IMR-90 (cell line): ENCODE data around the gene RAD23B. TPM values are rescaled to one million over a fixed set of nuclear protein-coding genes. Genes with fewer than 3 reads are reported as not detected.

Source experiments
- ATAC-seq: fragments of 200-7000 bp; cut with Tn5 transposase; 2 replicates; pipeline ENCODE4 v1.9.1; 2020; ENCODE audit warnings: low read depth, mild to moderate bottlenecking, moderate library complexity
- BruUV-seq: library from RNA; stranded (reverse); fragments of 400-500 nt; replicated peaks from 2 replicates; lab custom pipeline; 2021; lab: Mats Ljungman, UMichigan
- CTCF ChIA-PET: fragments of 300-600 bp; formaldehyde crosslinking; extraction: SDS; loops from one replicate; lab custom pipeline; 2021; ENCODE audit warnings: antibody characterized with exemption; lab: Yijun Ruan, JAX
- POLR2A ChIA-PET: fragments of 300-600 bp; sonication (Branson Sonifier 250); formaldehyde crosslinking; loops from one replicate; lab custom pipeline; 2022; ENCODE audit warnings: antibody characterized with exemption; ENCODE audit not compliant: unreplicated experiment; lab: Charles Lee
- DNase-seq: peaks from one replicate; pipeline ENCODE4 v3.0.0; 2013
- H2AFZ ChIP-seq: replicated peaks from 2 replicates; pipeline ENCODE3; 2013; ENCODE audit warnings: low read length, mild to moderate bottlenecking; ENCODE audit not compliant: poor library complexity
- H2AK5ac ChIP-seq: 2 replicates; pipeline ENCODE4 v1.6.1; 2013; ENCODE audit warnings: low read depth, low read length, inconsistent platforms
- H2AK9ac ChIP-seq: replicated peaks from 2 replicates; pipeline ENCODE3; 2013; ENCODE audit warnings: mild to moderate bottlenecking, low read depth, low read length, moderate library complexity; ENCODE audit not compliant: poor library complexity
- H2BK120ac ChIP-seq: 2 replicates; pipeline ENCODE4 v1.6.1; 2013; ENCODE audit warnings: low read depth, low read length, inconsistent platforms
- H2BK15ac ChIP-seq: 3 replicates; pipeline ENCODE4 v1.6.1; 2013; ENCODE audit warnings: low read depth, low read length, inconsistent platforms
- H2BK20ac ChIP-seq: 2 replicates; pipeline ENCODE4 v1.6.1; 2013; ENCODE audit warnings: low read depth, mild to moderate bottlenecking, inconsistent platforms, low read length, moderate library complexity
- H2BK5ac ChIP-seq: 2 replicates; pipeline ENCODE4 v1.6.1; 2013; ENCODE audit warnings: mild to moderate bottlenecking, low read depth, low read length, inconsistent platforms; ENCODE audit not compliant: poor library complexity, severe bottlenecking
- H3K14ac ChIP-seq: replicated peaks from 2 replicates; pipeline ENCODE4 v1.6.1; 2013; ENCODE audit warnings: low read depth, low read length, inconsistent platforms
- H3K18ac ChIP-seq: 2 replicates; pipeline ENCODE4 v1.6.1; 2013; ENCODE audit warnings: low read depth, low read length, control low read depth
- H3K23ac ChIP-seq: 2 replicates; pipeline ENCODE4 v1.6.1; 2013; ENCODE audit warnings: low read depth, low read length, inconsistent platforms
- H3K27ac ChIP-seq: 2 replicates; pipeline ENCODE4 v1.5.1; 2013; ENCODE audit warnings: mild to moderate bottlenecking, control low read depth, low read length; ENCODE audit not compliant: insufficient read depth
- H3K27me3 ChIP-seq: 2 replicates; pipeline ENCODE4 v1.6.1; 2013; ENCODE audit warnings: low read length; ENCODE audit not compliant: control insufficient read depth, insufficient read depth
- H3K36me3 ChIP-seq: 2 replicates; pipeline ENCODE4 v1.6.1; 2013; ENCODE audit warnings: low read length, mixed read lengths; ENCODE audit not compliant: control insufficient read depth, insufficient read depth
- H3K4ac ChIP-seq: 2 replicates; pipeline ENCODE4 v1.6.1; 2013; ENCODE audit warnings: low read depth, low read length, inconsistent platforms
- H3K4me1 ChIP-seq: 2 replicates; pipeline ENCODE4 v1.6.1; 2013; ENCODE audit warnings: low read length, mixed read lengths; ENCODE audit not compliant: control insufficient read depth, insufficient read depth
- H3K4me2 ChIP-seq: 2 replicates; pipeline ENCODE4 v1.6.1; 2013; ENCODE audit warnings: low read depth, mild to moderate bottlenecking, control low read depth, low read length, moderate library complexity
- H3K4me3 ChIP-seq: 2 replicates; pipeline ENCODE4 v1.5.1; 2013; ENCODE audit warnings: low read depth, mild to moderate bottlenecking, control low read depth, low read length, moderate library complexity; ENCODE audit not compliant: insufficient read depth
- H3K56ac ChIP-seq: 2 replicates; pipeline ENCODE4 v1.6.1; 2013; ENCODE audit warnings: low read length, inconsistent platforms; ENCODE audit not compliant: insufficient read depth; ENCODE audit errors: extremely low read depth
- H3K79me1 ChIP-seq, 2 experiments: 2 replicates each; pipeline ENCODE4 v1.6.1; 2013; ENCODE audit warnings: low read length in 2 of 2, inconsistent platforms in 1 of 2, low read depth in 1 of 2
- H3K9ac ChIP-seq: 2 replicates; pipeline ENCODE4 v1.6.1; 2013; ENCODE audit warnings: low read depth, low read length, control low read depth
- H3K9me1 ChIP-seq: 2 replicates; pipeline ENCODE4 v1.6.1; 2013; ENCODE audit warnings: low read length, inconsistent platforms; ENCODE audit not compliant: insufficient read depth
- H3K9me3 ChIP-seq: 2 replicates; pipeline ENCODE4 v1.6.1; 2013; ENCODE audit warnings: low read length; ENCODE audit not compliant: control insufficient read depth, insufficient read depth
- H4K20me1 ChIP-seq: 2 replicates; pipeline ENCODE4 v1.6.1; 2013; ENCODE audit warnings: low read length, inconsistent platforms; ENCODE audit not compliant: insufficient read depth
- H4K5ac ChIP-seq: 2 replicates; pipeline ENCODE4 v1.6.1; 2013; ENCODE audit warnings: mild to moderate bottlenecking, low read depth, low read length, control low read depth
- H4K8ac ChIP-seq, 2 experiments: 2 replicates each; pipeline ENCODE4 v1.6.1; 2013; ENCODE audit warnings: low read depth in 2 of 2, low read length in 2 of 2, control low read depth in 1 of 2, inconsistent platforms in 1 of 2
- H4K91ac ChIP-seq: 2 replicates; pipeline ENCODE4 v1.6.1; 2013; ENCODE audit warnings: low read depth, low read length, inconsistent platforms; ENCODE audit not compliant: insufficient read depth
- BHLHE40 ChIP-seq: fragments of 150-350 bp; IDR thresholded peaks from 2 replicates; pipeline ENCODE4 v1.6.1; 2016; ENCODE audit warnings: mild to moderate bottlenecking, low read depth, low read length
- CHD1 ChIP-seq: IDR thresholded peaks from 2 replicates; pipeline ENCODE4 v1.6.1; 2012; ENCODE audit warnings: low read depth, low read length, improper control_type of control experiment
- MAFK ChIP-seq: IDR thresholded peaks from 2 replicates; pipeline ENCODE4 v1.6.1; 2012; ENCODE audit warnings: low read depth, low read length, improper control_type of control experiment
- MAZ ChIP-seq: IDR thresholded peaks from 2 replicates; pipeline ENCODE4 v1.6.1; 2012; ENCODE audit warnings: low read depth, mild to moderate bottlenecking, low read length, improper control_type of control experiment, moderate library complexity, borderline replicate concordance
- POLR2A ChIP-seq: IDR thresholded peaks from 2 replicates; pipeline ENCODE4 v1.6.1; 2012; ENCODE audit warnings: mild to moderate bottlenecking, low read depth, low read length
- RCOR1 ChIP-seq: IDR thresholded peaks from 2 replicates; pipeline ENCODE4 v1.6.1; 2012; ENCODE audit warnings: mild to moderate bottlenecking, low read length, improper control_type of control experiment; ENCODE audit not compliant: insufficient replicate concordance
- SMC3 ChIP-seq: fragments of 150-350 bp; IDR thresholded peaks from 2 replicates; pipeline ENCODE4 v1.6.1; 2016; ENCODE audit warnings: low read depth, mild to moderate bottlenecking, antibody characterized with exemption, low read length, moderate library complexity
- USF2 ChIP-seq: fragments of 150-350 bp; IDR thresholded peaks from 2 replicates; pipeline ENCODE4 v1.6.1; 2017; ENCODE audit warnings: mild to moderate bottlenecking, antibody characterized with exemption, low read length, low read depth
- WGBS, 2 experiments: methylation state at CpG; one replicate each; pipeline versions ENCODE4 v1.1.5 to v1.1.7; 2013; ENCODE audit warnings: missing lambda C conversion rate in 2 of 2; ENCODE audit not compliant: insufficient read length in 1 of 2; ENCODE audit errors: extremely low coverage in 2 of 2; 5-methylcytosine and 5-hydroxymethylcytosine counted together
- dilution Hi-C: fragments of 300-500 bp; cut with HindIII; formaldehyde crosslinking; loops from one replicate; pipeline ENCODE4 v1.14.3; 2018; ENCODE audit warnings: low sequenced_read_pairs; ENCODE audit not compliant: unreplicated experiment
- in situ Hi-C: fragments of 300-500 bp; cut with MboI; formaldehyde crosslinking; loops from 3 replicates; pipeline ENCODE4 v1.14.3; 2019; ENCODE audit warnings: low sequenced_read_pairs, inconsistent platforms, mixed read lengths
- intact Hi-C: fragments of 100-400 bp; cut with micrococcal nuclease; formaldehyde crosslinking; loops from 2 replicates; pipeline ENCODE4 v1.10.0; 2022
- polyA plus RNA-seq, 3 experiments: library from polyadenylated mRNA; depleted of rRNA; stranded (reverse); fragments of >200 nt; gene quantifications; 2 replicates each; pipeline ENCODE4 v1.2.3, GENCODE V29; 2012; ENCODE audit warnings: low replicate concordance in 1 of 3
- total RNA-seq: library from RNA; depleted of rRNA; stranded (reverse); fragments of >200 nt; gene quantifications from 2 replicates; pipeline ENCODE4 v1.2.3, GENCODE V29; 2012
- TF ChIP-seq, protein P1 (sequence below): conservative IDR thresholded peaks from 2 replicates; pipeline ENCODE4 v1.5.1; 2012; ENCODE audit warnings: mild to moderate bottlenecking, low read depth, low read length, improper control_type of control experiment

The RAD23B gene
- total and polyA plus RNA-seq, 2 of the 4 experiments (the other 2 are of a cell fraction) = 126 to 148 TPM

DNA sequence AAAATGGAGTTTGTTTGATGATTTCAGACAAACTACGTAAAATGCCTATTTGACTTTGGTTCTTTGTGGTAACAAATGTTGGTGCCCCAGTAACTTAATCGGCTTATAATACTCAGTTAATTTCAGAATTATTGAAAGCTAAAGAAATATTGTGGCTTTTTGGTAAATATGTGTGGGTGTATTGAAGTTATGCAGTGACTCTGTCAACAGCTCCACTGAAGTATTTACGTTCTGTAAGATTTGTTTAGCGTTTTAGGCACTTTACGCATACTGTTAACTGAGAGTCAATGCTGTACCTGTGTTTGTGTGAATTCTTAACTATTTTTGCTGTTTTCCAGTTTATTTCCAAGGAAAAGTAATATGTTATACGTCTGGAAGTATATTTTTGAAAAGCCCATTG is 2.2 kb downstream of the RAD23B start:
- Histone ChIP-seq H4K91ac (no peak overlapping the region), H3K23ac (no peak overlapping the region), H2AFZ (no peak overlapping the region), H3K14ac (no peak overlapping the region), H2AK9ac (no peak overlapping the region), H2BK20ac (no peak overlapping the region), H3K27ac (no peak overlapping the region; the same call in 1 of the 2 replicates), H3K79me1 (peaks cover 0 to 25% of the 10 kb centered on the region in 2 experiments; a peak in 2 of 4 replicates), H3K56ac (no peak overlapping the region), H3K4me3 (peak overlapping the region; percentile 79), H3K9ac (peak overlapping the region; percentile 89; the same call in 1 of the 2 replicates), H2BK5ac (peak overlapping the region; percentile 99), H3K18ac (no peak overlapping the region), H3K4me2 (peak overlapping the region; percentile 91), H2AK5ac (no peak overlapping the region), H3K9me3 (no peaks in the 10 kb centered on the region), H3K9me1 (peaks cover 12% of the 10 kb centered on the region), H4K20me1 (peaks cover 67% of the 10 kb centered on the region), H2BK15ac (no peak overlapping the region), H3K36me3 (no peaks in the 10 kb centered on the region), H3K27me3 (no peaks in the 10 kb centered on the region), H4K8ac (no peak overlapping the region), H4K5ac (no peak overlapping the region), H3K4me1 (0 out of 2 replicates have a peak, but pooled peaks cover 1% of the 10 kb centered on the region), H3K4ac (no peak overlapping the region), H2BK120ac (no peak overlapping the region)
- DNase-seq (no peak), ATAC-seq (no peak)
- ChIA-PET CTCF (no interaction called here), POLR2A (no interaction called here)
- in situ Hi-C loops = loop anchor here (25.0 kb wide), 1 partner anchor 398 kb away; no protein-coding TSS in a partner anchor
- TF ChIP-seq POLR2A (no peak), MAZ (no peak), MAFK (no peak), SMC3 (no peak), CHD1 (no peak), RCOR1 (no peak), USF2 (no peak), BHLHE40 (no peak)
- TF ChIP-seq, protein P1, sequence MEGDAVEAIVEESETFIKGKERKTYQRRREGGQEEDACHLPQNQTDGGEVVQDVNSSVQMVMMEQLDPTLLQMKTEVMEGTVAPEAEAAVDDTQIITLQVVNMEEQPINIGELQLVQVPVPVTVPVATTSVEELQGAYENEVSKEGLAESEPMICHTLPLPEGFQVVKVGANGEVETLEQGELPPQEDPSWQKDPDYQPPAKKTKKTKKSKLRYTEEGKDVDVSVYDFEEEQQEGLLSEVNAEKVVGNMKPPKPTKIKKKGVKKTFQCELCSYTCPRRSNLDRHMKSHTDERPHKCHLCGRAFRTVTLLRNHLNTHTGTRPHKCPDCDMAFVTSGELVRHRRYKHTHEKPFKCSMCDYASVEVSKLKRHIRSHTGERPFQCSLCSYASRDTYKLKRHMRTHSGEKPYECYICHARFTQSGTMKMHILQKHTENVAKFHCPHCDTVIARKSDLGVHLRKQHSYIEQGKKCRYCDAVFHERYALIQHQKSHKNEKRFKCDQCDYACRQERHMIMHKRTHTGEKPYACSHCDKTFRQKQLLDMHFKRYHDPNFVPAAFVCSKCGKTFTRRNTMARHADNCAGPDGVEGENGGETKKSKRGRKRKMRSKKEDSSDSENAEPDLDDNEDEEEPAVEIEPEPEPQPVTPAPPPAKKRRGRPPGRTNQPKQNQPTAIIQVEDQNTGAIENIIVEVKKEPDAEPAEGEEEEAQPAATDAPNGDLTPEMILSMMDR = no peak
- dilution Hi-C loops = no loop called here
- intact Hi-C loops = loop anchor here (2.0 to 10.0 kb wide), 4 partner anchors 52 to 1440 kb away; partner anchors contain the start of gene ZNF462
- BruUV-seq = TSS peak; percentile 20
- no CpG with 5 or more reads among the region's 6 CpGs for WGBS, 2 experiments
